Kidney epithelial cell (primary cell): Measurements from ENCODE around the gene GAN. TPM values are rescaled to one million over a fixed set of nuclear protein-coding genes. Genes with fewer than 3 reads are reported as not detected.

Source experiments
- DNase-seq: peaks from one replicate; pipeline ENCODE4 v3.0.0-alpha.2; 2010; ENCODE audit warnings: low read depth
- H3K27me3 ChIP-seq: 2 replicates; pipeline ENCODE4 v1.6.0; 2011; ENCODE audit warnings: low read length; ENCODE audit not compliant: control insufficient read depth, insufficient read depth
- H3K36me3 ChIP-seq: 2 replicates; pipeline ENCODE4 v1.5.1; 2011; ENCODE audit warnings: low read length; ENCODE audit not compliant: control insufficient read depth, insufficient read depth
- H3K4me3 ChIP-seq: 2 replicates; pipeline ENCODE4 v1.5.1; 2011; ENCODE audit warnings: low read depth, mild to moderate bottlenecking, control low read depth, low read length
- CTCF ChIP-seq: IDR thresholded peaks from 2 replicates; pipeline ENCODE4 v1.5.1; 2011; ENCODE audit warnings: mild to moderate bottlenecking, moderate library complexity, low read length, control low read depth, inconsistent platforms; ENCODE audit not compliant: insufficient read depth, poor library complexity, severe bottlenecking
- total RNA-seq: library from RNA; depleted of rRNA; stranded (reverse); fragments of >200 nt; gene quantifications from 2 replicates; pipeline ENCODE4 v1.2.3, GENCODE V29; 2015

GAN gene
- total RNA-seq, 1 donor from 2014 or later: 9.7 TPM

DNA sequence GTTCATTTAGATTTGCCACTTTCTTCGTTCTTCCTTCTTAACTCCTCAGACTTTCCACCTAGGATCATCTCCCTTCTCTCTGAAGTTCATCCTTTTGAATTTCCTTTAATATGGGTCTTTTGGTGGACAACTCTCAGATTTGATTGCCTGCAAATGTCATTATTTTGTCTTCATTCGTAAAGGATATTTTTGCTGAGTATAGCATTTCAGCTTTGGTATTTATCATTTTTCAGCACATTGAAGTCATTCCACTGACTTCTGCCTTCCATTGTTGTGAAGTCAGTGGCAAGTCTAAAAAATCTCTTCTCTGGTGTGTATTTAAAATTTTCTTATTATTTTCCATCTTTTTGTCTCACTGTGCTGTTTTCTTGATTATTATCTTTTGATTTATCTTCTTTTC, 45.4 kb downstream of the GAN start:
- H3K4me3 ChIP-seq: no peak overlapping the region
- no peaks in the 10 kb centered on the region for H3K27me3 ChIP-seq
- no peak for TF ChIP-seq CTCF
- H3K36me3 ChIP-seq: peaks cover 1% of the 10 kb centered on the region
- no peak for DNase-seq

DNA sequence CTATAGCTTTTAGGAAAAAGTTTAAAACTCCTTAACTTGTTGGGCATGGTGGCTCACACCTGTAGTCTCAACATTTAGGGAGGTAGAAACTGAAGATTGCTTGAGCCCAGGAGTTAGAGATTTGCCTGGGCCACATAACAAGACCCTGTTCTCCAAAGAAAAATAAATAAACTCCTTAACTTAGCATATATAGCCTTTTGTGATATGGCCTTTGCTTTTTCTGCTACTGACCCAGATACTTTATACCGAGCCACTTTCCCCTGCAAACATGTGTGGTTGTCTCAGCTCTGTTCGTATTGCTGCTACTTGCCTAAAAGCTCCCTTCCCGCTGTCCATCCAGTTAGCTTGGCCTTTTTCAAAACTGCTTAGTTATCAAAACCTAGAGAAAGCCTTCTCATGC, 51.0 kb downstream of the GAN start:
- Histone ChIP-seq H3K4me3 (no peak overlapping the region), H3K27me3 (no peaks in the 10 kb centered on the region), H3K36me3 (peaks cover 1% of the 10 kb centered on the region)
- no peak for DNase-seq
- no peak for TF ChIP-seq CTCF

- no peak for DNase-seq
- peak; percentile 46 for TF ChIP-seq CTCF
- Histone ChIP-seq H3K4me3 (no peak overlapping the region), H3K36me3 (peaks cover 1% of the 10 kb centered on the region), H3K27me3 (no peaks in the 10 kb centered on the region)
These were observed 51.7 kb downstream of the GAN start for GRCh38 chr16:81366316-81366932.

- no peak for DNase-seq
- no peak for TF ChIP-seq CTCF
- H3K4me3 ChIP-seq: no peak overlapping the region
- no peaks in the 10 kb centered on the region for H3K27me3 ChIP-seq
- H3K36me3 ChIP-seq: peaks cover 1% of the 10 kb centered on the region
These were observed 53.1 kb downstream of the GAN start for GRCh38 chr16:81367821-81368220.

DNA sequence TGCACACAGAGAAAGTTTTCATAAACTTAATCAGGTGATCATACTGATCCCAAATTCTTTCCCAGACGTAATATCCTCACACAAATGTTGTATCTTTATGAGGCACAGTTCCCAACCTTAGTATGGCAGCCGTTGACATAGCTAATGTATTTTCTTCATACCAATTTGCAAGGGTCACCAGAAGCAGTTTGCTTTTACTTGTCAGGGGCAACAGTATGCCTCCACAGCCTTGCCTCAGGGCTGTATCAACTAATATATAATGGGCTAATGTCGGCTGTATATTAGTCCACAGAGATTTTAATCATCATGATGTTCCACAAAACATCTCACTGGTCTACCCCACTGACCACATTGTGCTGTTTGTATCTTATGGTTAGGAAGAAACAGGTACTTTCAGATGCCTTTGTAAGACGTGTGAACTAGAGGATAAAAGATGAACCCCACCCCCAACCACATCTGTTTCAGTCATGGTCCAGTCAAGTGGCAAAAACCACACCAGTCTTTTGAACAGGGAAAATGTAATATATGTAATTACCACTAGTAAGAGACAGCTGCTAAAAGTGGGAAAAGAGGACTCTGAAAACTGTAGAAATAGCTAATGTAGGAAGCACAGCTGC, 55.2 kb downstream of the GAN start:
- H3K36me3 ChIP-seq: no peaks in the 10 kb centered on the region
- no peak overlapping the region for H3K4me3 ChIP-seq
- DNase-seq: no peak
- H3K27me3 ChIP-seq: no peaks in the 10 kb centered on the region
- no peak for TF ChIP-seq CTCF

- no peaks in the 10 kb centered on the region for H3K36me3 ChIP-seq
- TF ChIP-seq CTCF: no peak
- no peaks in the 10 kb centered on the region for H3K27me3 ChIP-seq
- no peak overlapping the region for H3K4me3 ChIP-seq
- no peak for DNase-seq
These were observed 56.3 kb downstream of the GAN start for GRCh38 chr16:81371106-81371505.
